HG03039 (cell line): ENCODE results near the gene CEP112.

Source experiments
- ATAC-seq: cut with Tn5 transposase; IDR thresholded peaks from one replicate; pipeline ENCODE4 v1.9.1; 2021; ENCODE audit warnings: mild to moderate bottlenecking, moderate library complexity; ENCODE audit not compliant: unreplicated experiment

Gene CEP112

GRCh38 chr17:65895969-65896368 is 296.0 kb downstream of the CEP112 start:
- ATAC-seq: no peak

DNA sequence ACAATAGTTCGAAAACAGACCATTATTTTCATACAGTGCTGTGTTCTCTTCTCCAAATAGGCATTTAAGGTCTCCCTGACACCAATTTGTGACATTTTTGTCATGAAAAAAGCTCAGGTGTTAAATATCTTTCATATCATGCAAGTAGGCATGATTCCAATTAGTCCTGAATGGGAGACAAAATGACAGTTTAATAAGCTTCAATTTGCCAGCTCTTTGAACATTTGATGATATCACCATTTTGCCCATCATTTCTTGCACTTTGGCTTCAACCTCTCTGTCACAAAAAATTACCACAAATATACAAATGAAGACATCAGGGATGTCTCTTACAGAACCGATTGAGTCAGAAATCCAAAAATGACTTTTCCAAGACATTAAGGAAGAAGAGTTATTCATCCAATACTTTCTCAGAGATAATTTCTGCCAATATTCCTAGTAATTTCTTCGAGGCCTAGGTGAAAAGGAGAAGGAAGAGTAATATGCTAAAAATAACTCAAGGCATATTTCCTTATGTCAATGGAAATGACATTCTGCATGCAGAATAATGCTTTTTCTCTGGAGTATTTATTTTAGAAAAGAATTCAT is 298.1 kb downstream of the CEP112 start:
- no peak for ATAC-seq

- ATAC-seq: no peak
Measured at GRCh38 chr17:65892912-65893377, 299.0 kb downstream of the CEP112 start.

DNA sequence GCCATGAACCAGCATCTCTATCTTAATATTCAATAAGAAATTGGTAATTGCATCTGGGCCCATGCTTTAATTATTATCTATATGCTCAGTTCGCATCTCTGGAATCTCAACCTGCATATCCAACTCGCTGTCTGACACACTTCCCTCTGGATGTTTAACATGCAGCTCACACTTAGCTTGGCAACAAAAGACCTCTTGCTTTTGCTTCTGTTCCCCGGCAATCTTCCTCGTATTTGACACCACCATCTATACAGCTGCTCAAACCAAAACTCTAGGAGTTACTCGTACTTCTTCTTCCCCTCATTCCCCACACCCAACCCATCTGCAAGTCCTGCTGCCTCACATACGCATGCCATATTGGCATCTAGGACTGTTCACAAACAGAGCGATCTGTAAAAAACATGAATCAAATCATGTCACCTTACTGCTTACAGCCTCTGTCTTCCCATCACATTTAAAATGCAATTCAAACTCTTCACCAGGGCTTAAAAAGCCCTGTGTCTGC is 300.6 kb downstream of the CEP112 start:
- ATAC-seq: no peak

DNA sequence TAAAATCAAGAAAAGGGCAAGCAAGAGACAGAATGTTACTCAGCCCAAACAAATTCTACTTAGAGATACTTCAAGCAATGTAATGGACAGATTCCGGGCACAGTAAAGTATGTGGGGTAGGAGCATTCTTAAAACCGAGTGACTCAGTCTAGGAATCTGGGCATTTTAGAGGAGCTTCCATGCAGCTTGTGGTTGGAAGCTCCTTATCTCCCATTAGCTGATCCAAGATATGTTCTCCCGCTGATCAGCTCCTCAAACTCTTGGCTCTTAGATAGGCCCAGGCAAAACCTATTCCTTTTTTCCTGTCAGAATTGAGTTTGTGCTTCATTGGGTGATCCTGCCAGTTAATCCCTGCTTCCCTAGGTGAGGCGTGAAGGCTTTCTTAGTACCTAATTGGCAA is 303.3 kb downstream of the CEP112 start:
- ATAC-seq: no peak

GRCh38 chr17:65886315-65887245 is 305.4 kb downstream of the CEP112 start:
- ATAC-seq: no peak

- no peak for ATAC-seq
Measured at GRCh38 chr17:65885541-65886312, 306.2 kb downstream of the CEP112 start.

GRCh38 chr17:65876985-65877384 is 314.9 kb downstream of the CEP112 start:
- no peak for ATAC-seq

DNA sequence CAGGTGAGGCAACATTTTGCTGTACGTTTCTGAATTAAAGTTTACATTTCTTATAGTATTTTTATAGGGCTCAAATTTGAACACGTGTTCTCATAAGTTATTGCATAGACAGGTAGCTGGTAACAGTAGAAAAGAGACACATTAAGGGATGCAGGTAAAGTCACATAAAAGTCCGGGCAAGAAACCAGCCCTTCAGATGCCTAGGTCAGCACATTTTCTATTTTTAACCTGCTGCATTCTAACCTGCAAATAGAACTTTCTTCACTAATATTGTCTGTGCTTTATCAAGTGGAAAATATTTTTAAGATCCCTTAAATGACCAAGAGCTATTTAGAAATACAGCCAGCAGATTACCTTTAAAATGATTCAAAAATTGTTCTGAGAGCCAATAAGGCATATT is 323.1 kb downstream of the CEP112 start:
- ATAC-seq: no peak

DNA sequence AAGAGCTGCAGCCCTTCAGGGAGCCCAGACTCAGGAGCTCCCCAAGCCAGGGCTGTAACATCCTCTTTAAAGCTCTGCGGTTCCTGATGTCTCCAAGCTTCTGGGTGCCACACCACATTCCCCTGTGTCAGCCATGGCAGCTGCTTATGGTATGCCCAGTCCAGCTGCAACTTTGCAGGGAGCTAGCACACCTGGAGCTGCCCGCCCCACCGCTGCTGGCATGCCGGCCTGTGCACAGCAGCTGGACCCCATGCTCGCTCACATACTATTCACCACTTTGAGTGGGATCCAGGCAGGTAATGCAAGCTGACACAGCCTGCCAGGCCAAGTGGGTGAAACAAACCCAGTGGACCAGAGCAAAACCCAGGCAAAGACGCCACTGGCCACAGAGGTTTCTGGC is 324.9 kb downstream of the CEP112 start:
- ATAC-seq: no peak

- no peak for ATAC-seq
Measured at GRCh38 chr17:65865715-65866425, 326.1 kb downstream of the CEP112 start.

DNA sequence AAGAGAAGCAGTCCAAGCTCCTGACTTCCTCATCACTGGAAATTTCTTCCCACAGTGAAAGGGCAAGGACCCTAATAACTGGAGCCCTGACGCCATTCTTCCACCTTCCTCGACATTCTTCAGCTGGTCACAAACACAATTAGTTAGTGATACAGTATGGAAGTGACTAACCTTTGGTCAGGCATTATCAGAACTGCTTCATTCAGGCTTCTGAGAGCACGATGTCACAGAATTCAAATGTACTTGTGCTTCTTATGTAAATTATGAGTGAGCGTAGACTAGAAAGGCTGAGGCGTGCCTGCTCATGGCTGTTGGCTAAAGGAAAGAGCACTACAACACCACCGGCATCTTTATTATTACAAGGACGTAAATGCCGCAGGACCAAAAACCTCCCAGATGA is 327.5 kb downstream of the CEP112 start:
- ATAC-seq: no peak

DNA sequence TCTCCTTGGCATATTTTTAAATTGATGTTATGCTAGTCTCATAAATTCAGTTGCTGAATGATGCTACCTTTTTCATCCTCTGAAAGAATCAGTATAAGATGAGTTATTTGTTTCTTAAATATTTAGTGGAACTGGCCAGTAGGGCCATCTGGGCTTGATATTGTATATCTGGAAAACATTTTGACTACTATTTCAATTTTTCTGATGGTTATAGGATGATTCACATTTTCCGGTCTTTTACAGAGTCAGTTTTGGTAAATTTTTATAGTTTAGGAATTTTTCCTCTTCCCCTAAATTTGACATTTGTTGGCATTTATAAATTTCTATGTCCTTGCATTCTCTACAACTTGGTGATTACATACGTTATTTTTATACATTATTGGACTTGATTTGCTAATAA is 334.2 kb downstream of the CEP112 start:
- no peak for ATAC-seq

- ATAC-seq: no peak
Measured at GRCh38 chr17:65856865-65857264, 335.1 kb downstream of the CEP112 start.

DNA sequence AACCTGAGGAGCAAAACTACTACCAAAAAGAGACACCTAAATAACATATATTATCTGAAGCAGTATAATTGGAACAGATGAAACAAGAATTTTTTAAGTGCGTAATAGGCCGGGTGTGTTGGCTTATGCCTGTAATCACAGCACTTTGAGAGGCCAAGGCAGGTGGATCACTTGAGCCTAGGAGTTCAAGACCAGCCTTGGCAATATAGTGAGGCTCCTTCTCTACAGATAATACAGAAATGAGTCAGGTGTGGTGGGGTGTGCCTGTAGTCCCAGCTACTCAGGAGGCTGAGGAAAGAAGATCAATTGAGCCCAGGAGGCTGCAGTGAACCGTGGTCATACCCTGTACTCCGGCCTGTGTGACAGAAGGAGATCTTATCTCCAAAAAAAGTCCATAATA is 336.3 kb downstream of the CEP112 start:
- no peak for ATAC-seq

GRCh38 chr17:65855245-65855644 is 336.7 kb downstream of the CEP112 start:
- no peak for ATAC-seq

DNA sequence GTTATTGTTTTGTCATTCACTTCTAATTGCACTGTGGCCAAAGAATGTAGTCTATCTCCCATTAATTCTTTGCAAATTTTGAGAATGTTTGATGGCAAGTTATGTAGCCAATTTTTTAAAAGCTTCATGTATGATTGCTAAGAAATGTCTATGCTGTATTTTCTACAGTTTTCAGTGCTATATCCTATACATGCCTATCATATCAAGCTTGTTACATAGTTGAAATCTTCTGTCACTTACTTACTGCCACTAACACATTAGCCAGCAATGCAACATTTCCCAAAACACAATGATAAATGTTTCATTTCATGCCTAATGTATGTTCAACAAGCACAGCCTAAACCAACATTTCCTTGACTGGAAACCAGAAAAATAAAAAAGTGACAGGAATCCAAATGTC is 338.1 kb downstream of the CEP112 start:
- ATAC-seq: no peak

GRCh38 chr17:65852911-65853310 is 339.0 kb downstream of the CEP112 start:
- ATAC-seq: no peak

GRCh38 chr17:65851965-65852736 is 339.8 kb downstream of the CEP112 start:
- no peak for ATAC-seq

GRCh38 chr17:65850486-65850885 is 341.4 kb downstream of the CEP112 start:
- no peak for ATAC-seq
